HG02938 (cell line): ENCODE data around the gene KCND2.
A peak's percentile ranks its signal among the peaks of the same experiment; 100 is the strongest.

Experiments
- ATAC-seq: cut with Tn5 transposase; IDR thresholded peaks from one replicate; pipeline ENCODE4 v1.9.1; 2021; ENCODE audit warnings: mild to moderate bottlenecking, moderate library complexity; ENCODE audit not compliant: unreplicated experiment

KCND2 gene

DNA sequence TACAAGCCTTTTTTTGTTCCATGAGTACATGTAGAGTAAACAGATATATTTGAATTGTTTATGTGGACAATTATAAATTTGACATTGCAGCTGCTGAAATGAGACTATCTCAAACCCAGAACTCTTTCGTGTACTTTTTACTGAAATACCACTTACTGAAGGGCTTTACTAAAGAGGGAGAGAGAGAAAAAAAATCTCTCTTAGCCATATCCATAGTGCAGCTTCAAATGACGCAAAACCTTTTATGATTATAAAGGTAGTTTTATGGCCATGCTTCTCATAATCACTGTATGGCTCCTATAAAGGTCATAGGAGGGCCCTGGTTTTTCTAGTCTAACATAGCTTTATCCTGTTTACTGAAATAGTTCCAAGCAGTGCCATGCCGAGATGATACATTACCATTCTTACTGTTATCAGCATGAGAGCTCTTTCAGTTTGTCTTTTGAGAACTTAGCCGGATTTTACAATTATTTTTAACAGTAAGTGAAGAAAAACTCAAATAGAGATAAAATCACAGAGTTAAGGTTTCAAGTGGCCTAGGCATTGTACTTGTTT is 35.1 kb downstream of the KCND2 start:
- ATAC-seq: no peak

DNA sequence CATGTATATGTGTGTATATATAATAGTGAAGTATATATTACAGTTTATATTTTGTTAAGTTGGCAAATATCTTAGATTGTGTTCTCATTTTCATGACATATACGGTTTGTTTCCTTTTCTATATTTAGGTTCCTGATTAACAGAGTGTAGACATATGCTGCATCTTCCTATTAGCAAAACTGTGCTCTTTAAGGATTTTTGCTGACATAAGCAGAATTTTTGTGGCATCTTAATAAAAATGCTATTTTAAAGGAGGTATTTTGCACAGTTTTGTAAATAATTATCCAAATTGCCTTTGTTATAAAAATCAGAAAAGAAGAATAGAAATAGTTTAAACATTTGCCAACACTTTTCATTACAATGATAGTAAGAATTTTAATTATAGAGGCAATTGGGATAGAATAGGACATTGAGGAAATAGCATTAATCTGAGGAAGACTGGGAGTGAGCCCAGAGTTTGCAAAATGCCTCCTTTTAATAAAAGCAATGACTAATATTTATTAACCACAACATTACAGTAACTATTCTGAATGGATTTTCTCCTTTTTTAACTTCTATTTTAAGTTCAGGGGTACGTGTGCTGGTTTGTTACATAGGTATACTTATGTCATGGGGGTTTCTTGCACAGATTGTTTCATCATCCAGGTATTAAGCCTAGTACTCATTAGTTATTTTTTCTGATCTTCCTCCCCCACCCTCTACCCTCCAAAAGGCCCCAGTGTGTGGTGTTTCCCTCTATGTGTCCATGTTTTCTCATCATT is 38.2 kb downstream of the KCND2 start:
- ATAC-seq: no peak

DNA sequence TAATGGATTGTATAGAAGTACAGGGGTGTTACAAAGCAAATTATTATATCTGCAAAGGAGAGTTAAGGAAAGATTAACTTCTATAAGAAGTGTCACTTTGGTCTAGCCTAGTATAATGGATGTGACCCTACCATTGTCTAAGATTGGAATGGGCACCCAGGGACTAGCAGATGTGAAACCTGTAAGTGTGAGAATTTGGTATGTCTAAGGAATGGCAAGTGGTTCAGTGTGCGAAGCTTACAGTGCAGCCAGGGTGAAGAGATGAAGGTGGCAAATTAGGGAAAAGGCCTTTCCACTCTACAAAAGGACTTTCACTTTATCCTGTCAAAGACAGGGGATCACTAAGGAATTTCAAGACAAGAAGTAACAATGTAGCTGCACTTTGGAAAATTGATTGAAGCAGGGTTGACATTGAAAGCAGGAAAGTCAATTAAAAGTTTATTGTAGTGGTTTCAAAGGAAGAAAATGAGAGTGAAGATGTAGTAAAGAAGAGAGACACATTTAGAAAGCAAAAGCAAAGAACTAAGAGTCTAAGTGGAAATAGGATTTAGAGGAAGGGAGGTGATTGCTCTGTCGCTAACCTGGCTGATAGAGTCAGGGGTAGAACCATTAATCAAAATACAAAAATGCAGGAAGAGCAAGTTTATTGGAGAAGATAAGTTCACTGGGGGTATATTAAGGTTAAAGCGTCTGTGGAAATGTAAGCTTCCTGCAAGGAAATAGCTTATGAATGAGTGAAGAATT is 47.4 kb downstream of the KCND2 start:
- no peak for ATAC-seq

DNA sequence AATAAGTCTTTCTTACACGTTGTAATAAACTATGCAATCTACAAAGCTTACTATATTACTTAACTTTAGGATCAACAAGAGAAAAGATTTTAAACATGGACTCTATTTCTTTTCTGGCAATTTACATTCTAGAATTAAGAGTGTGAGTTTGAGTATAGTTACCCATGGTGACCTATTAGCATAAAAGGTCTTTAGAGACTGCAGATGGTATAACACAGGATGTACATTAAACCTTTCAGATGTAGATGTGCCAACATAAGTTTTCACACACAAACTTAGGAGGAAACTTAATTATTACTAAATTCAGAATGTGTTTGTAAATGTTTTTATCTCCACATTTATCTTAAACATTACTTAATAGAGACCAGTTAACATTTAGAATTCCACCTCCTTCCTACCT is 54.1 kb downstream of the KCND2 start:
- ATAC-seq: no peak

DNA sequence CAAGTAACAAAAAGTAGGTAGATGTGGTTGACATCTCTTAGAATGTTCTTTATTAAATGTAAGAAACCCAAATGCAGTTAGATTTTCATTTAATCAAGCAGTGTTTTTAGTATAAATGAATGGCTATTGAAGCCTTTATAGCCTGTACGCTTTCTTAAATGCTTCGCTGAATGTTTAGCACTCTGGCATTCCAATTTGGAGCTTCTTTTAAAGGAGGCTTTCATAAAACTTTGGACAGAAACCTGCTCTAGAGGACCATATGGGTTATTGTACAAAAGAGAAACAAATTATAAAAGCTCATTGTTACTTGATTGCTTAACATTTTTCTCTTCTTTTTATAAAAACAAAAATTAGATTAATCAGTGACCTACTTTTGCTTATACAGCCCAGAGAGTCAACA is 59.5 kb downstream of the KCND2 start:
- no peak for ATAC-seq

DNA sequence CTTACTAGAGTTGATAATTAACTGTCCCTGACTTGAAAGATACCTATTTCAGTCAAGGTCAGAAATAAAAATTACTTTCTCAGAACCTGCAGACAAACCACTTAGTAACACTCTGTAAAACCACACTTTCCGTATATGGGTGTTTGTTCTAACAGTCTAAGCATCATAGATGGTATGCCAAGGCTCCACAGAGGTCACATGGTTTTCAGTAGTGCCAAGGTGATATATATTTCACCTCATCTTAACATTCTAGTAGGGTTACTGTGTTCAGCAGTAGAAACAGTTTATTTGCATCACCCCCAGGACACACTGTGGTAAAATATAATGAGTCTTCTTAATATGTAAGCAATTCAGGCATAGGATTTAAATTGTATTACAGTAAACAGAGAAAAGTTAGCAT is 61.5 kb downstream of the KCND2 start:
- peak; percentile 90 for ATAC-seq

DNA sequence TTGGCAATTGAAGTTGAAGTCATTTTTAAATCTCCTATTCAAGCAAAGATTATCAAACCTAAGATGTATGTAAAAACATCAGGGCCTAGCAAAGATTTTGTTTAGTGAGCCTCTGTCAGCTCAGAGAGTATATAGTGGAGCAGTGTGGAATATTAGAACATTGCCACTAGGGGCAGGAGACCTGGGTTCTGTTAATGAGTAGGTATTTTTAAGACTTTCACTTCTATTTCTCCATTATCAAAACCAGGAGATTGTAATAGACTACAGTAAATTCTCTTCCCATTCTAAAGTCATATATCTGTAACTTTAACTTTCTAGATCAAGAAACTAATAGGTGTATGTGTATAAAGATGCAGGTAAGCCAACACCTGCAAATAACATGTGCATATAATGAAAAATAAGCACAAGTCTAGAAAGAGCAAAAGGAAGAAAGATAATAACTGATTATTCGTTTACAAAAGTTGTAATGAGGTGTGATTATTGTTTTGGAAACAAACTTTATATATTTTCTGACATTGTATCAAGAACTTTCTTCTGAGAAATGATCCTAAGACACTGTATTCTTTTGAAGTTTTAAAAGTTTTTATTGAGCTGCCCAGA is 64.4 kb downstream of the KCND2 start:
- ATAC-seq: peak; percentile 61

DNA sequence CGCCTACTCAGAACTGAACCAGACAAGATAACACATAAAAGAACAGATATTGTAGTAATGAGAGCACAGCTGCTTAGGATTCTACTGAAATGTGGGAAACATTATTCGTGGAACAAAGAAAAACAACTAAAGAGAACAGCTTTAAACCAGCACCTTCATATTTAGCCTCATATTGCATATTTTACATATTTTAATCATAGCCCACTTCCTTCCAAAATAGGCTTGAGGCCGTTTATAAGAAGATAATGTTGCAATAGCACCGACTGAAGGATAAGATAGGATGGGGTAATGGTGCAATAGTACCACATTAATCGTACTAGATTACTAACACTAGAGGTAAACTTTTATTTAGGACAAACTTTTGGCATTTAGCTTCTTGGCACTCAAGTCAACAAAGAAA is 71.3 kb downstream of the KCND2 start:
- no peak for ATAC-seq

DNA sequence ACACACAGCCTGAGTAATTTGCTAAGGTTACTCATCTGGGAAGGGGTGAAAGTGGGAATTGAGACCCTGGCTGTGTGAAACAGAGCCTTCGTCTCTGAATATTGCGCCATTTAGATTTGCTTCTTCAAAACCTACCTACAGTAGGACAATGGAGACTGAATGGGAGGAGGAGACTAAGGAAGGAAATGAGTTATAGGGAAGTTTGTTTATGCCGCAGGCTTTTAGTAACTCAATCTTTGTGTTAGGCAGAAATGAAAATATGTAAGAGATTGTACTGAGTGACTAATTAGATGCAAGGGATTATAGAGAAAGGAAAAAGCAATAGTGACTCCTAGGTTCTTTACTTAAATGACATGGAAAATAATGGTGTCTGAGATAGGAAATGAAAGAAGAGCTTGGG is 80.2 kb downstream of the KCND2 start:
- ATAC-seq: no peak

DNA sequence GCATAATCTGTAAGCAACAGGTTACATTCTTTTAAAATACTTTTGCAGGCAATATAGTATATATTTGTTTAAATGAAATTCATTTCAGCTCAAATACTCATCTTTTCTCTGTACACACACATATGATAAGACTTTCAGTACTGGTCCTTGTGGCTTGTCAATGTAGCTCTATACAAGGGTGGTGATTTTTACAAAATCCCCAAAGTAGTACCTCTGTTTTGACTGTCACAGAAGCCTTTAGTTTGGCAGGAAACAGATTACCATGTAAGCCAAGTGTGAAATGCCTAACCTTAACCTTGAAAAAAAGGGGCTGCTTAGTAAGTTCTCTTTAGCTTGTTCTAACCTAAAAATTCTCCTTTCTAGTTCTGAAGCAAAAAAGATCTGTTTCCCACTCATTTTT is 87.9 kb downstream of the KCND2 start:
- peak; percentile 99 for ATAC-seq

DNA sequence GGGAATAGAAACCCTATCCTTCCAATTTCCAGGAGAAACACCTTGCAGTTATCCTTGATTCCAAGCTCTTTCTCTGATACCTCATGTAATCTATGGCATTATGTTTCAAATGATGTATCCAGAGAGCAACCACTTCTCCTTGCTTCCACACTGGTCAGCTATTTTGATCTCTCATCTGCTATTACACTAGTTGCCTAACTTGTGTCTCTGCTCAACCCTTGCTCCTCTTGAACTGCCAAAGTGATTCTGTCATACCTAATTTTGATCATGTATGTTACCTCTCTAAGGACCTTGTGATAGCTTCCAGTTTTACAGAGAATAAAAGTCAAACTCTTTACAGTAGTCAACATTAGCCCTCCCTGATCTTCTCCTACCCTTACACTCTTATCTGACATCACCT is 90.4 kb downstream of the KCND2 start:
- ATAC-seq: no peak

DNA sequence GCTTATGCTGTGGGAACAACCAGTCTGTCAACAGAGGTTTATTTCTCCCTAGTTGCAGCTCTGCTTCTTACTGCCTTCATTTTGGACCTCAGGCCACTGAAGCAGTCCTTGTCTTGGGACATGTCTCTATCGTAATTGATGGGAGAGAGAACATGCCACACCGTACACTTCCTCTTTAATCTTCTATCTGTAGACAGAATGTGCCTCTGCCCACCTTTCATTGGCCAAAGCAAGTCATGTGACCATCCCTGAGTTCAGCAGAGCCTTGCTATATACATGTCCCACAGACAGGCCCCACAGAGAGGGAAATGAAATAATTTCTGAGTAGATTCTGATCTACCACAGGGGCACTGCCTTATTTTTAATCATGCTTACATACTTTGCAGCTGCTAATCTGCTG is 98.0 kb downstream of the KCND2 start:
- ATAC-seq: peak; percentile 91

DNA sequence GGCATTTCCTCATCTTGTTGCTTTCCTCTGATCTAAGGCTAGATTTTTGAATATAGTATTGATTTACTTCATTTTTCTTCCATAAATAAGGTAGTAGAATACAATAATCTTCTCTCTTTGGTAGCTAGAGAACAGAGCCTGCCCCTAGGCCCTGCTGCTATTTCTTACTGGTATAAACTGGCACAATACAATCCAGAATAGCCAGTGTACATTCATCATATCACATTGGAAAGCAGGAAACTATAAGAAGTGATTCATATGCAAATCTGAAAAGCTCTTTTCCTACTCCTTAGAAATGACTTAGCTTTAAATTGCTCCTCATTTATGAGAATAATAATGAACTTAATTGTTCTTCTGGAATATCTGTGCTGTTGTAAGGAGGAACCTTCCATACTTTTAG is 100.2 kb downstream of the KCND2 start:
- ATAC-seq: no peak

DNA sequence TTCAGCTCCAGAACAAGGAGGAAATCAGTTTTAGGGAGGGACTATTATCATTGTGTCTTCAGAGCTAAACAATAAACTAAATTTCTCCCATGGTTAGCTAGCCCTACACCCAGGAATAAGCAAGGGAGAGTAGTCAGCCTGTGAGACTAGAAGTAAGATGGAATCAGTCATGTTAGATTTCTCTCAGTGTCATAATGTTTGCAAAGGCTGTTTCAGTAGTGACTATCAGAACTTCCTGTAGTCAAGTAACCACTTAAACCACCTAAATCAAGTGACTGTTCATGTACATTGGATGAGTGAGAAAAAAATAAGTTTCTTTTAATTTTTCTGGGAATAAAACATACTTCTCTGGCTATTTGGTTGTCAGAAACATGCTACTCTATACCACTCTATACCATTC is 121.6 kb downstream of the KCND2 start:
- ATAC-seq: peak; percentile 34

DNA sequence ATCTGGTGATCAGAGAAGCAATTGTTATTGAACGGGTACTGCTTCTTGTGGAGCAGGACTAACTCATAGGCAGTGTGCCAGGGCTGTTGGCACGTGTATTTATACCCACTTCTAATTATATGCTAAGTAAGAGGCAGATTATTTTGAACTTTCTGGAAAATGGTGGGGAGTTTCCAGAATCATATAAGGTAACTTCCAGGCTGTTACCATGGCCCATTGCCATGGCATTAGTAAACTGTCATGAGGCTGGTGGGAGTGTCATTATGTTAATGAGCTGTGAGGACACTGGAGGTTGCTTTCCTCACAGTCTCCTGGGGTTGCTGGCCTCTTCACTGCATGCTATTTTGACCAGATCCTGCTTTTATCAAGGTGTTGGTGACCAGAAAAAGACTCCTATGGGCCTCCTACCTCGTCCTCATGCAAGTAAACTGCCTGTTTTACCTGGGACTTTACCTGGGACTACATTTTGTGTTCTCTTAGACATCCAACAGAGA is 122.6 kb downstream of the KCND2 start:
- peak; percentile 93 for ATAC-seq

DNA sequence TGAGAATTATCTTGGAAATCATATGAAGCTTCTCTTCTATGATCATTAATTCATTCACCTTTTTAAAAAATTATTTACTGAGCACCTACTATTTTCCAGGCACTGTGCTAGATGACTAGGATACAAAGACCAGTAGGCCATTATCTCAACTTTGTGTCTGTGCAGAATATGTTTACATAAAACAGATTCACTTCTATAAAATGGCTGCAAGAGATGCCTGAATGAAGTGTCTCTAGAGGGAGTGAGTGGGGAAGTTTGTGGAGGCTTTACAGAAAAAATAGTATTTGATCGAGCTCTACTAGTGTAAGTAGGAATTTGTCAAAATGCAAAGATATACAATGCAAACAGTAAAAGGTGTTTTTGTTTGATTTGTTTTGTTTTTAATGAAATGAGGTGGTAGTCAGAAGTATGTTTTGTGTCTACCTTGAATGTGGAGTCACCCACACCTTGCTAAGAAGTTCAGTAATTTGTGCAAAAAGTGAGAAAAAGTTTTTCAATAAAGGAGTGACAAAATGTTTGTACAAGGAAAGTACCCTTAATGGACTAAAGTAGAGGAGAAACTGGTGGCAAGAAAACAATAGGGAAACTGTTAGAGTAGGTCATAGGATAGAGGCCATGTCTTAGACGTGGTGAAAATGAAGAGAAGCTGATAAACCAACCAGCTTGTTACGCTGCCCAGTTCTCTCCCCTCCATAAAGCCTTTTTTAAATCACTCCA is 125.5 kb downstream of the KCND2 start:
- no peak for ATAC-seq

DNA sequence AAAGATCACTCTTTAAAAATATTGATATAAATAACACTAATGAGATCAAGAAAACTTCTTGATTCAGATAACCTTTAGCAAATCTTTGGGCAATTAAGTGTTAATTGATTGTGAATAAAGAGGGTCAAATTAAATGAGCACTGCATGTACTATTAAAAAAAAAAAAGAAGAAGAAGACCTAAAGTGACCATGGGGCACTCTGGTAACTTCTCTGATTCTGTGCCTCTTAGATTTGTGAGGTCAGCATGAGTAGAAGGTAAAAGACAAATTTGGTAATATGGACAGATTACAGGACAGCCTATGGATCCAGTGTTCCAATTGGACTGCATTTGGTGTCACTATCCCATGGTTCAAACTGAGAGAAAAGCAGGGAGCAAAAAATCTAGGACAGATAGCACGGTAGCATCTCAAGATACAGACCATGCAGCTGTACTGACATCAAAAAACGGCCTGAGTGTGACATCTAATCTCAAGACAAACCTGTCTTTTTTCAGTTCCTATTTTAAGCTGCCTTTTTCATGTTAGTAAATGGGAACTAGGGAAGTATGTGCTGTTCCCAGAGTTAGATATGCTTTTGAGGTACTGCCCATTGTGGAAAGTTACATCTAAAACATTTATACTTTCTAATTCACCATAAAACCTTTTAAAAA is 128.0 kb downstream of the KCND2 start:
- ATAC-seq: no peak

DNA sequence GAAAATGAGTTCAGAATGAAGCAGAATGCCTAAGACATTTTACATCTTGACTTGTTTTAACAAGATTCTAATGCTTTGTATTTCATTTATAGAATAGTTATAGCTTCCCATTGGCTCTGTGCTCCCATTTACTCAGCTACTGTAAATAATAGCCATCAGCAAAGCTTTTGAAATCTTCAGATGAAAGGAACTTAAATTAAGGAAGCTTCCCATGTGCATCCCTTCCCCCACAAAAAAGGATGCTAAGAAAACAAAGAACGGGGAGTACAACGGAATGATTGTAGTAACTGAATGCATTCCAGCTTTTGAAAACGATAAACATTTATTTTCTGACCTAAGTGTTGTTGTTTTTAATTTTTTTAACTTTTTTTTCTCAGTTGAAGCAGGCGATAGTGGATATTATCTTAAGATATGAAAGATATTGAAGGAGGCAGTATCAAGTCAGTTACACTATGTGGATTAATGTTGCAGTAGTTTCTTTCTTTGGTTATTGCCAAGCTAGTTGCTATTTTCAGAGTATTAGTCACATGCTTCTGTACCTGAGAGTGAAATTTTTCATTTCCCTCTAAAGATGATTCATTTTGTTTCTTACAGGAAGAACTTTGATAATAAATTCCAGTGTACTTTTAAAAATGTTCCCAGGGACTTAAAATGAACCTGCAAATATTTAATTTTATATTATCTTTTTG is 129.2 kb downstream of the KCND2 start:
- ATAC-seq: peak; percentile 61

DNA sequence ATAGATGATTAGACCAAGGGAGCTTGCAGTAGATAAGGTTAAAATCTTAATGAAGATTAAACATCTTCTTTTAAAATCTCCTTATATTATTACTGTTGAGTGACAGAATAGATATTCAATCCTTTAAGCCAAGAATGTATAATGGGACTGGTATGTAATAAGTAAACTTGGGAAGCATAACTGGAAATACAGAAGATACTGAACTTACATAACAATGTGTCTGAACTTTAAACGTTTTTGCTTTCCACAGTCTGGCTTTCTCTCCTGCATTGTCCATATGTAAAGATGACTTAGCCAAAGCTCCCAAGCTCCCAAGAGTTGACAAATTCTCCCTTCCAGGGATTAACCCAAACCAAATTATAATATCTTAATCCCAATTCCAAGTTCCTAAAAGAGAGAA is 129.8 kb downstream of the KCND2 start:
- ATAC-seq: no peak

DNA sequence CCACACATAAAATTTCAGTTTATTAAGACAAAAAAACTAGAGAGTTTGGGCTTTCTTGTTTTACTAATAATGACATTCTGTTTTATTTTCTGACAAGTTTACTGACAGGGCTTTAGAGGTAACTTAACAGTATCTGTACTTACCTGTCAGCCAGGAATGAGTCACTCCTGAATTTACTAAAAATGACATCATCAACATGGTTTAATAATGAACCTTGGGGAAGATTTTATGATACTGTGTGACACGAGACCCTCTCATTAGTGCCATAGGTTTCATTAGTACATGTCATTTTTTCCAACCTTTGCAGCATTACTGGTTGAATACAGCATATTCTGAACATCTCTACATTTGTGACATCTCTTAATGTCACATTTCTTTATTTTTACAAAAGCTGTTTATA is 131.1 kb downstream of the KCND2 start:
- peak; percentile 61 for ATAC-seq
